ENCODE results near the gene JPH3.

DNA sequence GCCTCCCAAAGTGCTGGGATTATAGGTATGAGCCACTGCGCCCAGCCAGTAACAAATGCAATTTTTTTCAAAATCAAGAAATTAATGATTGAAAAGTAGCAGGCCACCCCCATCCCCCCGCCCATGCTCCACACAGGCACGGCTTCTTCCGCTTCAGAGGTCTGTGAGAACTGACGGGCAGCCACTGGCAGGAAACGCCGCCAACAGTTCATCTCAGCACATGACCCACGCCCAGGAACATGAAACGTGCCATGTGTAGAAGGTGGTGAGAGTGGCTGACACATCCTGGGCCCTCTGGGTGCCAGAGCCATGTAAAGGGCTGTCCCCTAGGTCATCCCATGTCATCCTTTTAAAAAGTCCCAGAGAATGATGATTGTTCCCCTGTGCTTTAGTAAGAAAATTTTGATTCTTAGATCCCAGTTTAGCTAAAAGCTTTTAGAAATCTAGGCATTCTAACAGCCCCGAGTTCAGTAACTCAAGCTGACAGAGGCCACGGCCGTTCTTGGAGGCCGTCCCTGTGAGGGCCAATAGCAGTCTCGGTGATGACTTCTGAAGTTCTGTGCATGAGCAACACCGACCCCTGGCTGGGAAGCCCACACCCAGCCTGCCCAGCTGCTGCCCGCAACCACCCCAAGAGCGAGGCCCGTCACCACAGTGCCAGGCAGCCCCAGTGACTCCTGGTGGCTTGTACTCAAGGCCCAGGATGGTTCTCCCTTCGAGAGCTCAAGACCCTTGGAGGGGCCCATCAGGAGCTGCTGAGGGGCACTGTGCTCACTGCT lies 111.3 kb downstream of the JPH3 start:
- TF ChIP-seq, protein P1, sequence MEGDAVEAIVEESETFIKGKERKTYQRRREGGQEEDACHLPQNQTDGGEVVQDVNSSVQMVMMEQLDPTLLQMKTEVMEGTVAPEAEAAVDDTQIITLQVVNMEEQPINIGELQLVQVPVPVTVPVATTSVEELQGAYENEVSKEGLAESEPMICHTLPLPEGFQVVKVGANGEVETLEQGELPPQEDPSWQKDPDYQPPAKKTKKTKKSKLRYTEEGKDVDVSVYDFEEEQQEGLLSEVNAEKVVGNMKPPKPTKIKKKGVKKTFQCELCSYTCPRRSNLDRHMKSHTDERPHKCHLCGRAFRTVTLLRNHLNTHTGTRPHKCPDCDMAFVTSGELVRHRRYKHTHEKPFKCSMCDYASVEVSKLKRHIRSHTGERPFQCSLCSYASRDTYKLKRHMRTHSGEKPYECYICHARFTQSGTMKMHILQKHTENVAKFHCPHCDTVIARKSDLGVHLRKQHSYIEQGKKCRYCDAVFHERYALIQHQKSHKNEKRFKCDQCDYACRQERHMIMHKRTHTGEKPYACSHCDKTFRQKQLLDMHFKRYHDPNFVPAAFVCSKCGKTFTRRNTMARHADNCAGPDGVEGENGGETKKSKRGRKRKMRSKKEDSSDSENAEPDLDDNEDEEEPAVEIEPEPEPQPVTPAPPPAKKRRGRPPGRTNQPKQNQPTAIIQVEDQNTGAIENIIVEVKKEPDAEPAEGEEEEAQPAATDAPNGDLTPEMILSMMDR (IDR thresholded peaks at IDR 0.05) = no peak
- no peak for TF ChIP-seq POLR2A (IDR thresholded peaks at IDR 0.05)

All from testis (tissue), 2 donors.